Activated naive CD4-positive, alpha-beta T cell treated with anti-CD3 and anti-CD28 coated beads, Interleukin-2, amount 10 ng/mL, durations not matched to agents 7 days and 5 days (primary cell): ENCODE measurements around the gene CXCL1.

Source experiments
- CTCF ChIA-PET: fragments of 350-600 bp; sonication (Branson Sonifier 250); formaldehyde crosslinking; loops from one replicate; lab custom pipeline; 2021; ENCODE audit warnings: antibody characterized with exemption; lab: Charles Lee
- DNase-seq: peaks from one replicate; pipeline ENCODE4 v3.0.0-alpha.2; 2020
- H3K27ac Mint-ChIP-seq: one replicate; pipeline ENCODE4 v1.8.0; 2021; ENCODE audit warnings: mild to moderate bottlenecking, moderate library complexity, mixed read lengths
- H3K27me3 Mint-ChIP-seq: one replicate; pipeline ENCODE4 v1.8.0; 2021; ENCODE audit warnings: mild to moderate bottlenecking, mixed read lengths
- H3K36me3 Mint-ChIP-seq: one replicate; pipeline ENCODE4 v1.8.0; 2021; ENCODE audit warnings: mixed read lengths
- H3K4me1 Mint-ChIP-seq: one replicate; pipeline ENCODE4 v1.8.0; 2021; ENCODE audit warnings: mixed read lengths
- H3K4me3 Mint-ChIP-seq: one replicate; pipeline ENCODE4 v1.8.0; 2021; ENCODE audit warnings: mild to moderate bottlenecking, moderate library complexity, mixed read lengths
- H3K9me3 Mint-ChIP-seq: one replicate; pipeline ENCODE4 v1.8.0; 2021; ENCODE audit warnings: mixed read lengths

CXCL1 gene

GRCh38 chr4:73904491-73904890, 35.3 kb downstream of the CXCL1 start:
- CTCF ChIA-PET = no interaction called here
- H3K27me3 Mint-ChIP-seq = no peaks in the 10 kb centered on the region
- DNase-seq = no peak
- H3K9me3 Mint-ChIP-seq = no peaks in the 10 kb centered on the region
- no peak overlapping the region for H3K4me3 Mint-ChIP-seq
- H3K36me3 Mint-ChIP-seq = no peaks in the 10 kb centered on the region
- H3K27ac Mint-ChIP-seq = no peak overlapping the region
- H3K4me1 Mint-ChIP-seq = no peaks in the 10 kb centered on the region

DNA sequence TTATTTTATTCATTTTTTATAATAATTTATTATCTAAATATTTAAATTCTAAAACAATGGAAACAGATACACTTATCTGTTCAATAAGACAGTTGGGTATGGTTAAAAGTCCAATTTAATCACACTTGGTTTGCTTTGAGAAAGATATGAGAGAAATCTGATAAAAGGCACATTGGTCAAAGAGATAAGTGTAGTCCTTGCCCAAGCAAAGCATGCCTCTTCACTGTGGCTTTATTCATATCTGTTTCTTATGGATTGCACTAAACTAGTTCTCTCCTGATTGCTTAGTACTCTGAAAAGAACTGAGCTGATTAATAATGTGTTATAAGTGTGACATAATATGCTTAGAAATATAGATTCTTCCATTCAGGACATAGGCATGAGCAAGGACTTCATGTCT, 39.8 kb downstream of the CXCL1 start:
- DNase-seq = no peak
- Mint-ChIP-seq H3K36me3 (no peaks in the 10 kb centered on the region), H3K4me3 (no peak overlapping the region), H3K27me3 (no peaks in the 10 kb centered on the region), H3K9me3 (no peaks in the 10 kb centered on the region), H3K27ac (no peak overlapping the region), H3K4me1 (no peaks in the 10 kb centered on the region)
- CTCF ChIA-PET = no interaction called here

DNA sequence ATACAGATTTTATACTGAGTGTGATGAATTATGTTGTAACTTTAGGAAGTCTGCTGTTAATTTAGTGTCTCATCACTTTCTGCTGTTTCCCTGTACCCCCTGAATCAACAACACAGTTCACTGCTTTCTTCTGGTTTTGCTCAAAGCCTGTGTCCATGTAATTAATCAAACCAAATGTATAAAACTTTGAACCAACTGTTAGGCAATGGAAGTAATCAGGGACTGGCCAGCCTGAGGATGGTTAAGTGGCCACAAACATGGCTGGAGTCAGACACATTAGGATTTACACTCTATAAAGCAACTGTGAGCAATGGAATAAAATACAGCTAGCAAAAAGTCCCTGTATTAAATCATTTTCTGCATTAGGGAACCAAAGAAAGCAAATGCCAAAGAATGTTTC, 42.6 kb downstream of the CXCL1 start:
- CTCF ChIA-PET = no interaction called here
- H3K27me3 Mint-ChIP-seq = no peaks in the 10 kb centered on the region
- no peaks in the 10 kb centered on the region for H3K9me3 Mint-ChIP-seq
- no peak overlapping the region for H3K4me3 Mint-ChIP-seq
- DNase-seq = no peak
- no peaks in the 10 kb centered on the region for H3K36me3 Mint-ChIP-seq
- H3K4me1 Mint-ChIP-seq = no peaks in the 10 kb centered on the region
- H3K27ac Mint-ChIP-seq = no peak overlapping the region

DNA sequence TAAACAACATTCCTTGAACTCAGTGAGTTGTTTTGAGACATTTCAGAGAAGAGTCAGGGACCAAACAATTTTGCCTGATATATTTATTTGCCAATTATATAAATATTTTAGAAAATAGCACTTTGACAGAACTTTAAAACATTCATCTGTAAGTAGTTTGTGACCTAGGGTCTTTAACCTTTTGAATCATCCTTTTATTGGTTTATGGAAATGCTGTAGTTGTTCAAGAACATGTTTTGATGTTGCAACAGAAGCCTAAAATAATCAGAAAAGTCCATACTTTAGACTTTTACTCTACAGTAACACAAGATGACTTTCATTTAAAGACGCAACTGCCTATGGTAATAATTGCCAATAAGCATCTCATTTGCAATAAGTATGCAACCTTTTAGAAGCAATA, 43.0 kb downstream of the CXCL1 start:
- CTCF ChIA-PET = no interaction called here
- Mint-ChIP-seq H3K27me3 (no peaks in the 10 kb centered on the region), H3K27ac (no peak overlapping the region), H3K4me3 (no peak overlapping the region), H3K4me1 (no peaks in the 10 kb centered on the region), H3K9me3 (no peaks in the 10 kb centered on the region), H3K36me3 (no peaks in the 10 kb centered on the region)
- no peak for DNase-seq

DNA sequence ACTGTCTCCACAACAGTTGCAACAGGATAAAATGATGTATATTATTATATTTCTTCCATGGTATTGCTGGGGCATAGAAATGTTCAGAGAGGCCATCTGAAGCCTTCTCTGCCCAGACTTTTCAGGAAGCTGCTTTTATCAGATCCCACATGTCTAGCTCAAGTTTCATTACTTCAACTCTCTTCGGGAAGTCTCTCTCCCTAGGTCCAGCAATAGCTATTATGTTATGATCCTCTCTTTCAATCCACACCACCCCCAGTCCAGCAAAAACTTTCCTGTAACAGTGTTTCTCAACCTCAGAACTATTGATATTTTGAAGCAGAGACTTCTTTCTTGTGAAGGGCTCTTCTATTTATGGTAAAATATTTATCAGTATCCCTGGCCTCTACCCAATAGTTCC, 44.9 kb downstream of the CXCL1 start:
- Mint-ChIP-seq H3K27ac (no peak overlapping the region), H3K36me3 (no peaks in the 10 kb centered on the region), H3K9me3 (no peaks in the 10 kb centered on the region), H3K27me3 (no peaks in the 10 kb centered on the region), H3K4me1 (no peaks in the 10 kb centered on the region), H3K4me3 (no peak overlapping the region)
- CTCF ChIA-PET = no interaction called here
- DNase-seq = no peak

GRCh38 chr4:73916172-73916925, 47.2 kb downstream of the CXCL1 start:
- H3K27me3 Mint-ChIP-seq = no peaks in the 10 kb centered on the region
- CTCF ChIA-PET = interaction anchor here (1.0 kb wide), 1 partner anchor 9 kb away, joined by 4 read pairs; no protein-coding TSS in a partner anchor

DNA sequence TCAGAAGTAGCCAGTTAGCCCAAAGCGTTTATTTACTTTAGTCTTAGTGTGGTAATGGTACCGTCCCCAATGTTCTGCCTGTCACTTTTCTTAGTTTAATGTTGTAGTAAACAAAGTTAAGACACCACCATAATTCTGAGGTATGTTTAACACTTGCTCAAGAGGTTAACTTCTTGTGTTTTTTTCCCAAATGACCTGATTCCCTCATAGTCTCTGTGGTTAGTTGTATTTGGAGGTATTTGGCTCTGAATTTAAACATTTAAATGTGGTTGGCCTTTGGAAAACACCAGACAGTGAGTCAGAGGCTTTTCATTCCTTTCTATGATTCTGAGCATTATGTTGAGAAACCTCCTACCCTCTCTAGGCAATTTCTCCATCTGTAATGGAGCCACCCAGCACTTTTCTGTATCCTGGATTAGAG, 47.9 kb downstream of the CXCL1 start:
- no peak for DNase-seq
- no peaks in the 10 kb centered on the region for H3K27me3 Mint-ChIP-seq
- no peaks in the 10 kb centered on the region for H3K4me1 Mint-ChIP-seq
- no peaks in the 10 kb centered on the region for H3K36me3 Mint-ChIP-seq
- no peak overlapping the region for H3K4me3 Mint-ChIP-seq
- CTCF ChIA-PET = no interaction called here
- H3K9me3 Mint-ChIP-seq = no peaks in the 10 kb centered on the region
- H3K27ac Mint-ChIP-seq = no peak overlapping the region

More at GRCh38 chr4:73916172-73916925, 47.2 kb downstream of the CXCL1 start:
- Mint-ChIP-seq H3K9me3 (no peaks in the 10 kb centered on the region), H3K4me1 (no peaks in the 10 kb centered on the region), H3K4me3 (no peak overlapping the region), H3K36me3 (no peaks in the 10 kb centered on the region), H3K27ac (no peak overlapping the region)
- no peak for DNase-seq

DNA sequence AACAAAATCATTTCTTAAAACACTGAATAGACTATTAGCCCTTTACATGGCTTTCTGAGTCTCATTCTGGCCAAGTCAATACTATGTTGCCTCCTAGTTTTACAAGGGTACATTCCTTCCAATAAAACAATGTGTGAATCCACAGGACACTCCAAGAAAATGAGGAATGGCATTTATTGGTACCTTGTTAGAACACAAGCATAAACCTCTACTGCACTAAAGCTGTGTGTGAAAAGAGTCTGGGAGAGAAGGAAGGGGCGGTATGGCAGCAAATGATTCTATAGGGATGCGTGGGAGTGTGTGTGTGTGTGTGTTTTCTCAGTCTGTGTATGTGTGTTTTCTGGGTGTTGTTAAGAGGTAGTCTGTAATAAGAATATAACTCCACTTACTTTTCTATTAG, 48.9 kb downstream of the CXCL1 start:
- no peak overlapping the region for H3K4me3 Mint-ChIP-seq
- CTCF ChIA-PET = no interaction called here
- no peaks in the 10 kb centered on the region for H3K9me3 Mint-ChIP-seq
- H3K36me3 Mint-ChIP-seq = no peaks in the 10 kb centered on the region
- no peak for DNase-seq
- no peak overlapping the region for H3K27ac Mint-ChIP-seq
- H3K4me1 Mint-ChIP-seq = no peaks in the 10 kb centered on the region
- H3K27me3 Mint-ChIP-seq = no peaks in the 10 kb centered on the region

DNA sequence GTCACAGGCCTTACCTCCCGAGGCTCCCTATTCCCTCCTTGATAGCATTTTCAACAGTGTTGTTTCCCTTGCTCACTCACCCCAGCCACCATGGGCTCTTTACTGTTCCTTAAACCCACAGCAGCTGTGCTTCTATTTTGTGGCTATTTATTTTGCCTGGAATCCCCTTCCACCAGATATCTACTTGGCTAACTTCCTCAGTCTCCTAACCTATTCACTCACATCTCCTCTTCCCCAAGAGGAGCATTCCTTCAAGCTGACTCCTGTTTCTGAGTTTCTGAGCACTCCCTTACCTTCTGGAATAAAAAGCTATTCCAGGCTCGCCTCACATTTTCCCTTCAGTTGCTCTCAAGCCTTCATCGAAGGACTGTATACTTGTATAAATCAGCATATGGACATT, 50.5 kb downstream of the CXCL1 start:
- Mint-ChIP-seq H3K4me1 (no peaks in the 10 kb centered on the region), H3K36me3 (no peaks in the 10 kb centered on the region), H3K27me3 (no peaks in the 10 kb centered on the region), H3K9me3 (no peaks in the 10 kb centered on the region), H3K4me3 (no peak overlapping the region), H3K27ac (no peak overlapping the region)
- no peak for DNase-seq
- CTCF ChIA-PET = interaction anchor here (1.0 kb wide), 1 partner anchor 561 kb away, joined by 3 read pairs; no protein-coding TSS in a partner anchor
